Measurements from ENCODE around the gene DENND2A. TPM values are rescaled to one million over a fixed set of nuclear protein-coding genes. Genes with fewer than 3 reads are reported as not detected.
"Not testable (repeated sequence)": the region's sequence is repeated elsewhere in the genome, so short reads cannot be mapped to it uniquely, and the experiment has no call there.

DENND2A gene
- total and polyA plus RNA-seq, 5 donors: 8.7 to 16.6 (median 12.1) TPM

GRCh38 chr7:140631602-140632001 is 9.0 kb downstream of the DENND2A start:
- DNase-seq (no peak), ATAC-seq (no peak)
- 60% methylated on average over 7 of the region's 7 CpGs for WGBS
- intact Hi-C loops (cut with DNase I): no loop called here
- no peak overlapping the region for H3K27ac ChIP-seq (ENCODE audit: low read length)
- no peaks in the 10 kb centered on the region for H3K9me3 ChIP-seq (ENCODE audit: control insufficient read depth, low read length)
- H3K4me1 ChIP-seq (ENCODE audit: control insufficient read depth, insufficient read depth, low read length): peaks cover 14% of the 10 kb centered on the region
- H3K27me3 ChIP-seq (ENCODE audit: control insufficient read depth, insufficient read depth): no peaks in the 10 kb centered on the region
- H3K4me3 ChIP-seq (ENCODE audit: low read length): no peak overlapping the region

GRCh38 chr7:140631021-140631420 is 9.6 kb downstream of the DENND2A start:
- Histone ChIP-seq H3K27me3 (ENCODE audit: control insufficient read depth, insufficient read depth) (no peaks in the 10 kb centered on the region), H3K9me3 (ENCODE audit: control insufficient read depth, low read length) (no peaks in the 10 kb centered on the region), H3K4me1 (ENCODE audit: control insufficient read depth, insufficient read depth, low read length) (peaks cover 15% of the 10 kb centered on the region), H3K27ac (ENCODE audit: low read length) (peak overlapping the region; percentile 12), H3K4me3 (ENCODE audit: low read length) (no peak overlapping the region)
- ATAC-seq (peak in 1 of 2 donors; percentile 25), DNase-seq (no peak)
- intact Hi-C loops (cut with DNase I): no loop called here
- 48% methylated on average over 6 of the region's 6 CpGs for WGBS

- Histone ChIP-seq H3K27ac (ENCODE audit: low read length) (peak overlapping the region; percentile 80), H3K27me3 (ENCODE audit: control insufficient read depth, insufficient read depth) (no peaks in the 10 kb centered on the region), H3K9me3 (ENCODE audit: control insufficient read depth, low read length) (no peaks in the 10 kb centered on the region), H3K4me1 (ENCODE audit: control insufficient read depth, insufficient read depth, low read length) (peaks cover 9% of the 10 kb centered on the region), H3K4me3 (ENCODE audit: low read length) (no peak overlapping the region)
- 47% methylated on average over 17 of the region's 17 CpGs for WGBS
- peak; percentile 94 to 98 (median 94) for DNase-seq
- ATAC-seq: peak; percentile 92 to 93
- intact Hi-C loops (cut with DNase I): no loop called here
Observed at GRCh38 chr7:140625908-140626868, 14.4 kb downstream of the DENND2A start.

- ATAC-seq; H3K27me3 ChIP-seq (ENCODE audit: control insufficient read depth, insufficient read depth); H3K4me1 ChIP-seq (ENCODE audit: control insufficient read depth, insufficient read depth, low read length); H3K27ac ChIP-seq (ENCODE audit: low read length); DNase-seq; H3K4me3 ChIP-seq (ENCODE audit: low read length); H3K9me3 ChIP-seq (ENCODE audit: control insufficient read depth, low read length); intact Hi-C loops (cut with DNase I): not testable (repeated sequence)
- WGBS: 93% methylated on average over 10 of the region's 10 CpGs
Observed at GRCh38 chr7:140625192-140625558, 15.4 kb downstream of the DENND2A start.

GRCh38 chr7:140624392-140625191 is 16.0 kb downstream of the DENND2A start:
- peak overlapping the region; percentile 21 for H3K27ac ChIP-seq (ENCODE audit: low read length)
- H3K27me3 ChIP-seq (ENCODE audit: control insufficient read depth, insufficient read depth): no peaks in the 10 kb centered on the region
- DNase-seq: no peak
- peaks cover 9% of the 10 kb centered on the region for H3K4me1 ChIP-seq (ENCODE audit: control insufficient read depth, insufficient read depth, low read length)
- no peak for ATAC-seq
- no peaks in the 10 kb centered on the region for H3K9me3 ChIP-seq (ENCODE audit: control insufficient read depth, low read length)
- 77% methylated on average over 11 of the region's 11 CpGs for WGBS
- H3K4me3 ChIP-seq (ENCODE audit: low read length): no peak overlapping the region
- intact Hi-C loops (cut with DNase I): no loop called here

GRCh38 chr7:140623980-140624379 is 16.6 kb downstream of the DENND2A start:
- Histone ChIP-seq H3K27me3 (ENCODE audit: control insufficient read depth, insufficient read depth) (no peaks in the 10 kb centered on the region), H3K4me1 (ENCODE audit: control insufficient read depth, insufficient read depth, low read length) (peaks cover 9% of the 10 kb centered on the region), H3K9me3 (ENCODE audit: control insufficient read depth, low read length) (no peaks in the 10 kb centered on the region), H3K27ac (ENCODE audit: low read length) (peak overlapping the region; percentile 21), H3K4me3 (ENCODE audit: low read length) (no peak overlapping the region)
- peak in 1 of 2 donors; percentile 18 for ATAC-seq
- DNase-seq: peak in 1 of 3 donors; percentile 71
- intact Hi-C loops (cut with DNase I): no loop called here
- WGBS: 42% methylated on average over 6 of the region's 6 CpGs

GRCh38 chr7:140621401-140622021 is 19.1 kb downstream of the DENND2A start:
- Histone ChIP-seq H3K27ac (ENCODE audit: low read length) (peak overlapping the region; percentile 38), H3K27me3 (ENCODE audit: control insufficient read depth, insufficient read depth) (no peaks in the 10 kb centered on the region), H3K9me3 (ENCODE audit: control insufficient read depth, low read length) (no peaks in the 10 kb centered on the region), H3K4me3 (ENCODE audit: low read length) (no peak overlapping the region), H3K4me1 (ENCODE audit: control insufficient read depth, insufficient read depth, low read length) (peaks cover 6% of the 10 kb centered on the region)
- intact Hi-C loops (cut with DNase I): no loop called here
- no peak for ATAC-seq
- WGBS: 64% methylated on average over 7 of the region's 7 CpGs
- no peak for DNase-seq

GRCh38 chr7:140619915-140620510 is 20.6 kb downstream of the DENND2A start:
- H3K9me3 ChIP-seq (ENCODE audit: control insufficient read depth, low read length); intact Hi-C loops (cut with DNase I); H3K4me1 ChIP-seq (ENCODE audit: control insufficient read depth, insufficient read depth, low read length); H3K27ac ChIP-seq (ENCODE audit: low read length); H3K4me3 ChIP-seq (ENCODE audit: low read length); H3K27me3 ChIP-seq (ENCODE audit: control insufficient read depth, insufficient read depth); ATAC-seq: not testable (repeated sequence)
- WGBS: 79% methylated on average over 11 of the region's 11 CpGs
- DNase-seq: peak in 1 of 3 donors; percentile 61

GRCh38 chr7:140619176-140619575 is 21.4 kb downstream of the DENND2A start:
- peaks cover 2% of the 10 kb centered on the region for H3K4me1 ChIP-seq (ENCODE audit: control insufficient read depth, insufficient read depth, low read length)
- no peak overlapping the region for H3K4me3 ChIP-seq (ENCODE audit: low read length)
- intact Hi-C loops (cut with DNase I): no loop called here
- H3K27me3 ChIP-seq (ENCODE audit: control insufficient read depth, insufficient read depth): no peaks in the 10 kb centered on the region
- no peaks in the 10 kb centered on the region for H3K9me3 ChIP-seq (ENCODE audit: control insufficient read depth, low read length)
- H3K27ac ChIP-seq (ENCODE audit: low read length): no peak overlapping the region
- ATAC-seq (no peak), DNase-seq (no peak)
- 63% methylated on average over 1 of the region's 1 CpG for WGBS

- WGBS: 77% methylated on average over 5 of the region's 5 CpGs
Observed at GRCh38 chr7:140618306-140618705, 22.3 kb downstream of the DENND2A start.

More at GRCh38 chr7:140618306-140618705, 22.3 kb downstream of the DENND2A start:
- intact Hi-C loops (cut with DNase I): no loop called here
- DNase-seq: no peak
- H3K27ac ChIP-seq (ENCODE audit: low read length): no peak overlapping the region
- no peaks in the 10 kb centered on the region for H3K9me3 ChIP-seq (ENCODE audit: control insufficient read depth, low read length)
- ATAC-seq: no peak
- no peak overlapping the region for H3K4me3 ChIP-seq (ENCODE audit: low read length)
- peaks cover 3% of the 10 kb centered on the region for H3K4me1 ChIP-seq (ENCODE audit: control insufficient read depth, insufficient read depth, low read length)
- no peaks in the 10 kb centered on the region for H3K27me3 ChIP-seq (ENCODE audit: control insufficient read depth, insufficient read depth)
